22Rv1 (cell line): ENCODE data around the gene LTF.

Source experiments
- CTCF ChIP-seq: fragments of 450-650 bp; IDR thresholded peaks from 2 replicates; pipeline ENCODE4 v1.5.1; 2017; ENCODE audit warnings: mild to moderate bottlenecking
- ZFX ChIP-seq: fragments of 450-650 bp; IDR thresholded peaks from 2 replicates; pipeline ENCODE4 v1.6.1; 2017; ENCODE audit warnings: antibody characterized with exemption, borderline replicate concordance

DNA sequence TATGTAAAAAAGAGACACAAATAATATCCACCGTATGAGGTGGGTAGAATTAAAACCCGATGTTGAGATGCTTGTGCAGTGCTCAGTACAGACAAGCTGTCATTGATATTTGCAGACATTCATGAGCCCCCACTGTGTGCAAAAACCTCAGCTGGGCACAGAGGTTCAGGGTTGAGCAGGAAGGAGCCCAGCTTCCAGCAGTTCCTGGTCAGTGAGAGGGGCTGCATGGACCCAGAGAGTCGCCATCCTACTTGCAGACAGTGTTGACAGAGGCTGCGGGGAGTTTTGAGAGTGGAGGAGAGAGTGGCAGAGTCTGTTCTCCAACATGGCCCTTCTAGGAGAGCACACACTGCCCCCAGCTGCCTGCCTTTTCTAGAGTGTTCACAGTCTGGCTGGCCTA, 6.1 kb upstream of the LTF start:
- TF ChIP-seq CTCF: no peak
- TF ChIP-seq ZFX: no peak
